ENCODE data around the gene LIMS2.

Gene LIMS2

DNA sequence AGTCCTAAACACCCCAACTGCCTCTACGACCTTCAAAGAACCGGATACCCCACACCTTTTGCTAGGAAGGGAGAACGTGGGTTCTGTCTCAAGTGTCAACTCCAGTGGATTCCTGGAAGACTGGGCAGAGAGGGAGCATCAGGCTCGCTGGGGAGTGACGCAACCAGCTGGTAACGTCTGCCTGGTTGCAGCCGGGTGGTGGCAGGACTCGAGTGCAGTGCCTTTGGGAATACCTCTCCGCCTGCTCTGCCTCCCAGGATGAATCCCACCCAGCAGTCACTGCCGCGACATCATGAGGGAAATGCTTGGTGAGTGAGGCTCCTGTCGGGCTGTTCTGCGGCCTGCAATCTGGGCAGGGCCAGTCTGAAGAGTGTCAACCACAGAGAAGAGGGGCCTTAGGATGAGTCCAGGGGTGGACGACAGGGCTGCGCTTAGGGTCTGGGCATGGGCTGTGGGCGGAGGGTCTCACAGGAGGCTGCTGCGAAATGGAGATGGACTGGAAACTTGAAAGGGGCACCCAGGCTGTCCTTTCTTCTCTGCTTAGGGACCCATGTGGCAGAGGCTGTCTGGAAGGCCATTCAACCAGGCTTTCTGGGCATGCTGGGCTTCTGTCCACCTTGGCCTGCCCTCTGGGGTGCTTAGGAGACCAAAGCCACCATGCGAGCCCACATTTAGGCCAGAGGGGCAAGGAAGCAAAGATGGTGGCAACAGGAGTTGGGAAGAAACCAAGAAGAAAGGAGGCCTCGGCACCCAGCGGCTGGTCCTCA is 16.5 kb downstream of the LIMS2 start:
- DNase-seq (ENCODE audit: low read depth) = no peak

DNA sequence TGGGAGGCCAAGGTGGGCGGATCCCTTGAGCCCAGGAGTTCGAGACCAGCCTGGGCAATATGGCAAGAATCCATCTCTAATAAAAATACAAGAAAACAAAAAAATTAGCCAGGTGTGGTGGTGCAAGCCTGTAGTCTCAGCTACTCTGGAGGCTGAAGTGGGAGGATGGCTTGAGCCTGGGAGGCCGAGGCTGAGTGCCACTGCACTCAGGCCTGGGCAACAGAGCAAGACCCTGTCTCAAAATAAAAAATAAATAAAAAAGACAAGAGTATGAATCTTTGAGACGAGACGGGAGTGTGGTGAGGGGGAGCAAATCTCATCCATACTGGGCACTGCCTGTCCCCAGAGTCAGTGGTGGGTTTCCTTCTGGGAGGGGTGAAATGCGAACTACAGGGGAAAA is 17.2 kb downstream of the LIMS2 start:
- no peak for DNase-seq (ENCODE audit: low read depth)

DNA sequence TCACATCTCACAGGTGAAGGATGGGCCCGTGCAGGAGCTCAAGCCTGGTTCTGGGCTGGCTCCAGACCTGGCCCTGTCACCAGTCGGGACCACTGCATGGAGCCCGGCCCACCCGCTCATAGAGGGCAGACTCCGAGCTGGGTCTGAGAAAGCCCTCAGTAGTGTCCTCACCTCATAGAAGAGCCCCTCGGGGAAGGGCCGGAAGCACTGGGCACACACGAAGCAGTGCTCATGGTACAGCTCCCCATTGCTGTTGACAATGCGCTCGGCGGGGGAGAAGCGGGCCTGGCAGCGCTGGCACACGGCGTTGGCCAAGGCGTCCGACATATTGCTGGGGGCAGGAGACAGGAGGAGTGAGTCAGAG is 18.1 kb downstream of the LIMS2 start:
- DNase-seq (ENCODE audit: low read depth) = no peak

DNA sequence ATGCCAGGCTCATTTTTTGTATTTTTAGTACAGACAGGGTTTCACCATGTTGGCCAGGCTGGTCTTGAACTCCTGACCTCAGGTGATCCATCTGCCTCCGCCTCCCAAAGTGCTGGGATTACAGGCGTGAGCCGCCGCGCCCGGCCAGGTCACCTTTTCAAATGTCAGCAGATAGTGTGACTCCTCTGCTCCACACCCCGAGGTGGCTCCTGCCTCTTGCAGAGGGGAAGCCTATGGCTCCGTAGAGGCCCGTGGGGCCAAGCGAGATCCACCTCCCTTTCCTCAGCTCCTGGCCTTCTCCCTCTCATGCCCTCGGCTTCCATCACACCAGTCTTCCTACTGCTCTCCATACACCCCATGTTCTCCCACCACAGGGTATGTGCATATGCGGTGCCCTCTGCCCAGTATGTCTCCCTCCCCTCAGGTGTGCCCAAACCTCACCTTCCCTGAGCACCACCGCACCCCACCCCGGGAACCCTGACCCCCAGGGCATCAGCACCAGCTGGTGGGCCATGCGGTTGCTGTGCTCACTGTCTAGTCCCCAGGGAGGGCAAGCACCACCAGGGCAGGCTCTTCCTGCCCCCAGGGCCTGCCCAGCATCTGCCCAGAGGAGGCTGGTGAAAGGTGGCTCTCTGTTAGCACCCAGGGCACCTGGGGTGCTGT is 18.6 kb downstream of the LIMS2 start:
- DNase-seq (ENCODE audit: low read depth) = no peak

DNA sequence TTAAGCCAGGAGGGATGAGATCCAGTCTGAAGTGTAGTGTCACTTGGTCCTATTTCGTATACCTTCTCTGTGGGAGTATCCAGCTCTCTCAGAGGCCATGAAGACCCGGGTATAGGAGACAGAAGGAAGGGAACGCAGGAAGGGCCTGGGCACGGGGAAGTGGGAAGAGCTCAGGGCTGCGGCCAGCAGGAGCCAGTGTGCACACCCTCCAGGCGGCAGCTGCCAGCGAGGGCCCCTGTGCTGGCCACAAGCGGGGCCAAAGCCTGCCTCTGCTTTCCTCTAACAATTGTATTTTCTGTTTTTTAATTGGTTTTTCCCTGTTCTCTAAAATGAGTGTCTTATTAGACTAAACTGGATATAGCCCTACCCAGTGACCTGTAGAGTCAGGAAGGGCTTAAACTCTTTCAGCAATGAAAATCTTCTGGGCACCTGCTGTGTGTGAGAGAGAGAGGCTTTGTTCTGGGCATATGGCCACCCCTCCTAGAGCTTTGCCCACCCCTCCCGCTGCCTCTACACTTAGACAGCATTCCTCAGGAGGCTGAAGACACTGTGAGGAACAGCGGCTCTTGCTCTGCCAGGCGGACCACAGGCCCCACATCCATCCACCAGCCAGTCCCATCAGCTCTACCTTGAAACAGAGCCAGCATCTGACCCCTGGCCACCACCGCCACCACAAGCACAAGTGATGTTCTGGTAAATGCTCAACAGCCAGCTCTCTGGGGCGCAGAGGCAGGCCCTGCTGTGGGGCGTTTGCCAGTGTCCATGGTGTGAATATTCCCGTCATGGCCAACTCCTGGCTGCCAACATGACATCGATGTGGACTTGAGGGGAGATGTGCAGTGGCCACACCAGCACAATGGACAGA is 19.9 kb downstream of the LIMS2 start:
- no peak for DNase-seq (ENCODE audit: low read depth)

DNA sequence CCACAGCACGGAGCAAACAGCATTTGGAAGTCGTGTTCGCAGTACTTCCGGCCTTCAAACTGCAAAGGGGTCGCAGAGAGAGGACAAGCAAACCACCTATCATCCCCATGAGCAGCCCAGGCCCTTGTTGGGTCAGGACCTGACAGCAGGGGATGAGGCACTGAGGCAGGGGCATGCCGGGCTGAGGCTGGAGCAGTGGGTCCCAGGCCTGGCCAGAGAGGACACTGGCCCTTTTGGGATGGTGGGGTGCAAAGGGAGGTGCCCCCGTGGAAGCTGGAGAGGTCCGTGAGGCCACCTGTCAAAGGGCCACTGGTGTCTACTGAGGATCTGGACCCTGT is 20.5 kb downstream of the LIMS2 start:
- no peak for DNase-seq (ENCODE audit: low read depth)

DNA sequence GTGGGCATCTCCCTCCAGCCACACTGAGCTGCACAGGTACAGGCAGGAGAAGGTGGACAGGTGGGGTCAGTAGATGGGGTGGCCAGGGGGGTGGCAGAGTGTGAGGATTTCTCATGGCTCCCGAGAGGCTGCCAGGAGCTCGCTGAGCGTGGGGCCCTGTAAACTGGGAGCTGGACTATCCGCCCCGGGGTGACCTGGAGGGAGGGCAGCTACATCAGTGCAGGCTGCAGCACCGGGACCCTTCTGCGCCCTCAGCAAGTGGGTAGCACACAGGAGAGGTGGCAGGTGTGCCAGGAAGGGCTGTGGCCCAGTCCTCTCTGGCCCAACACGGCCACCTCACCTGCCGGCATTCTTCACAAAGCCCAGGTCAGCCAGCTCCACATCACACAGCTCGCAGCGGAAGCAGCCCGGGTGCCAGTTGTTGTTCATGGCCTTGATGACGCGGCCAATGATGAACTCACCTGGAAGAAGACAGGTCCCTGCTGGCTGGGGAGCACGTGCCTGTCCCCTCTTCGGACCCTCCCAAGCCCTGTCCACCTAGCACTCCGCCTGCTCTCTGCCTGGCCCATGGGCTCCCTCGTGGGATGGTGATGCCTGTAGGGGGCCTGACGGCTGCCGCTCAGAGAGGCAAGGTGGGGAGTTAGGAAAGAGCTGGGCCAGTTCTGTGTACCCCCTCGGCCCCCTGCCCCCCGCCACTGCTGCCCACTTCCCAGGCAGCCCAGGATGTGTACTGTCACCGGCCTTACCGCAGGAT is 21.1 kb downstream of the LIMS2 start:
- no peak for DNase-seq (ENCODE audit: low read depth)

DNA sequence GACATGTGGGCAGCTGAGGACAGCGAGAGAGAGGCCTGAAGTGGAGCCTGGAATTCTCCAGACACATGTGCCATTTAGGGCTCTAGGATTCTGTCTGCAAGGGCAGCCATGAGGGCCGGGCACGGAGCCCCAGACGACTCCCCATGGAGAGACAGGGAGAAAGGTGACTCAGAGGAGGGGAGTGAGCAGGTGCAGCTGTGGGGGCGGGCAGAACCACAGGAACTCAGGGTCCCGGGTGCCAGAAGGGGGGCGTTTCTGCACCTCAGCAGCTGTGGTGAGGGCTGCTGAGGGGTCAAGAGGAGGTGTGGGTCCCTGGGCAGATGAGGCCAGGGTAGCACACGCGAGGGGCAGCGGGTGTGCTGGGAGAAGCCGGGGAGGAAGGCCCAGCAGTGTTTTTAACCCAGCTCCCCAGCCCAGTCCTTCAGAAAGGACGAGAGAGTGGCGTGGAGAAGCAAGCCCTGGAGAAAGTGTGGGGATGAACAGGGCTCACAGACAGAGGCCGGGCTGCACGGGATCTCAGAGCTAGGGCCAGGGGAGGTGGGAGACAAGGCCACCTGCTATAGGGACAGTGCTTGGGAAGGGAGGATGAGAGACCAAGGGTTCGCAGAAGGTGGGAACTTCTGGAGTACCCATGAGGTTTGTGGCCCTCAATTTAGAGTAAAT is 21.8 kb downstream of the LIMS2 start:
- DNase-seq (ENCODE audit: low read depth) = no peak

DNA sequence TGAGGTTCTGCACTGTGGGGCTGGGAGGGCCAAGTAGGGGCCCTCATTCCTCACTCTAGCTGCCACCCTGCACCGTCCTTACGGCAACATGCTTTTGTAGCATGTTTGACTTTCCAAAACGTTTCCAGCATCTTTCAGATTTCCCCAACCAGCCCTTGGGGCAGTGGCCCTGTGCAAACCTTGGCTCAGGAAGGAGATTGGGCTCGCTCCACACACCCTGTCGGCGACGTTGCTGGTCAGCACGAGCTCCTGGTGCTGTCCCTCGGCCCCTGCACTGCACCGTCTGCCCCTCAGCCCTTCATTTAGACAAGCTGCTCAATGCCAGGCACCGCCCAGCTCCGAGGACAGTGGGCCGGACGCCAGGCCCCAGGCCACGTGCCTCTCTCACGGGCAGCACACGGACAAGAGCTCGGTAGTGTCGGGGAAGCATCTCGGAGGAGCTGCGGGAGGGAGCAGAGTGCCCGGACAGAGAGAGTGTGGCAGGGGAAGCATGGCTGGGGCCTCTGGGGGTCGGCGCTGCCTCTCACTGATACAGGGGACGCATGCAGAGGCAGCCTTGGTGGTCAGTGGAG is 22.5 kb downstream of the LIMS2 start:
- no peak for DNase-seq (ENCODE audit: low read depth)

DNA sequence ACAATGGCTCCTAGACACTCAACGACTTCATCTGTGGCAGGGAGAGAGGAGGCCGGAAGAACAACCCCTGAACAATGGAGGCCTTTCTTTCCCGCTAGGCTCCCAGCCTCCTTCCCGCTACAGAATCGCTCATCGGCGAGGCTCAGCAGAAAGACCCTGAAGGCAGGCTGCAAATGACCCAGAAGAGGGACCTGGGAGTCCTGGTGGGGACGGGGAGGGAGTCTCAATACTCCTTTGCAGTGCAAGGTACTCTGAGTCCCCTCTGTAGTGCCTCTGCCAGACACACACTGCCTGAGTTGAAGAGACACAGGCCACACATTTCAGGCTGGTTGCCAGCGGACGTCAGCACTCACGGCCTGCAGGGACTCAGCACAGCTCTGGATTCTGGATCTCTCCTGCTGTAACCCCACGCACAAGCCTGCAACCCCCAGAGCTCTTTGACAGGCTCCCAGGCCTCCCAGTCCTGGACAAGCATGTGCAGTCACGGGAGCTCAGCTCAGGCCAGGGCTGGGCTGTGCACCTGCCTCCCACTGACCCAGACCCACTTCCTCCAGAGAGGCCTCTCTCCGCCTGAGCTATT is 23.3 kb downstream of the LIMS2 start:
- no peak for DNase-seq (ENCODE audit: low read depth)

DNA sequence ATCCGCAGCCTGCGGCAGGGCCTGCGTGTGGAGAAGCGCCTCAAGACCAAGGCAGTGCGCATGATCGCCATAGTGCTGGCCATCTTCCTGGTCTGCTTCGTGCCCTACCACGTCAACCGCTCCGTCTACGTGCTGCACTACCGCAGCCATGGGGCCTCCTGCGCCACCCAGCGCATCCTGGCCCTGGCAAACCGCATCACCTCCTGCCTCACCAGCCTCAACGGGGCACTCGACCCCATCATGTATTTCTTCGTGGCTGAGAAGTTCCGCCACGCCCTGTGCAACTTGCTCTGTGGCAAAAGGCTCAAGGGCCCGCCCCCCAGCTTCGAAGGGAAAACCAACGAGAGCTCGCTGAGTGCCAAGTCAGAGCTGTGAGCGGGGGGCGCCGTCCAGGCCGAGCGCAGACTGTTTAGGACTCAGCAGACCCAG is 23.9 kb downstream of the LIMS2 start:
- DNase-seq (ENCODE audit: low read depth) = no peak

DNA sequence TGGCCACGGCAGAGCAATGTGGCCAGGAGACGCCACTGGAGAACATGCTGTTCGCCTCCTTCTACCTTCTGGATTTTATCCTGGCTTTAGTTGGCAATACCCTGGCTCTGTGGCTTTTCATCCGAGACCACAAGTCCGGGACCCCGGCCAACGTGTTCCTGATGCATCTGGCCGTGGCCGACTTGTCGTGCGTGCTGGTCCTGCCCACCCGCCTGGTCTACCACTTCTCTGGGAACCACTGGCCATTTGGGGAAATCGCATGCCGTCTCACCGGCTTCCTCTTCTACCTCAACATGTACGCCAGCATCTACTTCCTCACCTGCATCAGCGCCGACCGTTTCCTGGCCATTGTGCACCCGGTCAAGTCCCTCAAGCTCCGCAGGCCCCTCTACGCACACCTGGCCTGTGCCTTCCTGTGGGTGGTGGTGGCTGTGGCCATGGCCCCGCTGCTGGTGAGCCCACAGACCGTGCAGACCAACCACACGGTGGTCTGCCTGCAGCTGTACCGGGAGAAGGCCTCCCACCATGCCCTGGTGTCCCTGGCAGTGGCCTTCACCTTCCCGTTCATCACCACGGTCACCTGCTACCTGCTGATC is 24.4 kb downstream of the LIMS2 start:
- DNase-seq (ENCODE audit: low read depth) = no peak

DNA sequence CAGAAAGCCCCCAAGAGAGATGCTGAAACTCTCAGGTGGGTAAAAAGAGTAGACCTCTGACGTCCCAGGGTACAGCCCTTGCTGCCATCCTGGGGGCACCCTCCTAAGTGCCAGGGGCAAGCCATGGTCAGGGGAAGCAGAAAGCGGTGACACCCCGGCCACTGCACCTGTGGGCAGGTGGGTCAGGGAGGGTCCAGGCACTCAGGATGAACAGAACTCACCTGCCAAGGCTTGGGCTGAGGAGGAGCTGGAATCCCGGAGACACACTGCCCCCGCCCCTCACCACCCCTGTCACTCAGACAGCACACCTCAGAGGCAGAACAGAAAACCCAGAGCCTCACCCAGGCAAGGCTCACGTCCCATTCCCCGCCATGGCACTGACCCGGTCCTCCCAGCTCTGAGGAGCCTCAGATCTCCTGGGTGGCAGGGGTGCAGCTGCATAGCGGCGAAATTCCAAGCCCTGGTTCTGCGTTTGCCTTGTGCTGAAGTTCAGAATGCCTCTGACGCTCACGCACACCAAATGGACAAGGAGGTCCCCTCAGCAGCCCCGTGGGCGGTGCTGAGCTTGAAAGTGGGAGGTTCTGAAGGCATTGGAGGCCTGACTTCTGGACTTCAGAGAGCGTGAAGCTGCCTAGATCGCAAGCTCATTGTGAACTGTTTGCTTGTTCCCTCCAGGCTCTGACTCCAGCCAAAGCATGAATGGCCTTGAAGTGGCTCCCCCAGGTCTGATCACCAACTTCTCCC is 25.1 kb downstream of the LIMS2 start:
- DNase-seq (ENCODE audit: low read depth) = no peak

DNA sequence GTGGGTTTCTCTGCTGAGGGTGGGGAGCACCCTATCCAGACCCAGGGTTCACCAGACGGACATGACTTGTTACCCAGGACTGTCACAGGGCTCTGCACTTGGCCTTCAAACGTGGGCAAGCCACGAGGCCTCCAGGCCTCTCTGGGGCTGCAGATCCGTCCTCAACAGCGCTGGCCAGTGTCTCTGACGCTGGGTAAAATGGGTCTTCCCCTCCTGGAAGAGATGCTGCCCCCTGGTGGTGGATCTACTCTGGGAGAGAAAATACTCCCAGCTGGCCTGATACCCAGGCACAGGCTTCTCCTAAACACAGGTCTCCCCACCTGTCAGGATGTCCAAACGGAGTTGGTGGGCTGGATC is 25.7 kb downstream of the LIMS2 start:
- peak; percentile 79 for DNase-seq (ENCODE audit: low read depth)

DNA sequence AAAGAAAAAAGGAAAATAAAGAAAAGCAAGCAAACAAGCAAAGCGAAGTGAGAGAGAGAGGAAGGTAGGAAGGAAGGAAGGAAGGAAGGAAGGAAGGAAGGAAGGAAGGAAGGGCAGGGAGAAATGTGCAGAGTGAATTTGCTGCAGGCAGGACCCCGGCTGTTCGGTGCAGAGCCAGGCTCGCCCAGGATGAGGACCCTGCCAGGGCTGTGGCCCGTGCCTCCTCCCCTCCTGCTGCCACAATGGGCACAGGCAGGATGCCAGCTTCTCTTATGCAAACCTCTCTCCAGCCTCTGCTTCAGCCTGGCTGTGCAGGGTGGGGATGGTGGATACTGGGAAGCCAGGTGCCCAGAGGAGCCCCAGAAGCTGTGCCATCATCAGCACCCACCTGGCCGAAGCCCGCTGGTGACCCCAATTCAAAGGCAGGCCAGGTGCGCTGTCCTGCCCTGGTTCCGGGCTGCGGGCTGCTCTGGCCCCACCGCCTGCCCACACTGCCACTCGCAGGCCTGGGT is 26.2 kb downstream of the LIMS2 start:
- no peak for DNase-seq (ENCODE audit: low read depth)

DNA sequence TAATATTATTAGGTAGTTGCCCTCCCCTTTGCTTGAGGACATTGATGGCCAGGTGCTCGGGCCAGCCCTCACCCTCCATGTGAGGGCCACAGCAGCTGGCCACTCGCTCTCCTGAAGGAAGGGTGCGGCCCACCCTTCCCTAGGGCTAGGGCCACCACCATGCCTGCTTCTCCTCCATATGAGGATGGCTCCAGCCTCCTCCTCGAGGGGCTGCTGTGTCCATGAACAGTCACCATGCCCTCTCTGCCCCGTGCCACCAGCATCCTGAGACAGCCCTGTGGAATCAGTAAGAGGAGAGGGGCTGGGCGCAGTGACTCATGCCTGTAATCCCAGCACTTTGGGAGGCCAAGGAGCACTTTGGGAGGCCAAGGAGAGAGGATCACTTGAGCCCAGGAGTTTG is 27.0 kb downstream of the LIMS2 start:
- no peak for DNase-seq (ENCODE audit: low read depth)

DNA sequence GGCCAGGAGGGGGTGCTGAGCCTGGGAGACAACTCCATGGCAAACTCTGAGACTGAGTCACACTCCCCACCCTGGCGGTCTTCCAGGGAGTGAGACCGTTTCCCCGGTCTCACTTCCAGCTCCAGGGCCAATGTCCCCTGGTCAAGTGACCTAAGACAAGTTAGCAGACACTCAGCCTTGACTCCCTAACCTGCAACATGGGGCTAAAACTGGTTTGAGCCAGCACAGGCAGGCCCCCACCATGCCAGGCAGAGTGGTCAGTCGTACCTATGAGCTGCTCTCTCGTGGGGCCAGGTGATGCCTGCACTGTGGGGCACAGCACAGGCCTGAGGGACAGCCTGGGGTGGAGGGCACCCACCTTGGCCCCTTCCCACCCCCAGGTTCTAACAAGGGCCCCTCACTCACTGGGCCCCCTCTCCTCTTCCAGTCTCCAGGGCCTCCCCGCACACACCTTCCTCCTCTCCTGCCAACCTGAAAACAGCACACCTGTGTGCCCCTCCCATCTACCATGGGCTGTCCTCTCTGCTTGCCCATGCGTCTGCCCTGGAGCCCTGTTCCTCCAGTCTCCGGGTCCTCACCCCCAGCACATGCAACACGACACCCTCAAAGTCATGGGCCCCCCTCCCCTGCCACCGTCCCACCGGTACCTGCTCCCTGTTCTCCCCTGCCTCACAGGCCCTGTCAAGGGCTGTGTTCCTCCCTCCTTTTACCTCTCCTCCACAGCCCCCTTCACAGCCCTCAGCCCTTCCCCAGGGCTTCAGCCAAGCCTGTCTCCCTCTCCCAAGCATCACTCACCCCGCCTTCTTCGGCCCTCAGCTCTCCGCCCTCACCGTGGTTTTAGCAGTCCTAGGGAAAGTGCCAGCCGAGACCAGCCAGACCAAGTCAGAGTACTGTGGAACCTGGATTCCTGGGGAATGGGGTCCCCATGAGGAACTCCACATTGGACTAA is 27.8 kb downstream of the LIMS2 start:
- no peak for DNase-seq (ENCODE audit: low read depth)

DNA sequence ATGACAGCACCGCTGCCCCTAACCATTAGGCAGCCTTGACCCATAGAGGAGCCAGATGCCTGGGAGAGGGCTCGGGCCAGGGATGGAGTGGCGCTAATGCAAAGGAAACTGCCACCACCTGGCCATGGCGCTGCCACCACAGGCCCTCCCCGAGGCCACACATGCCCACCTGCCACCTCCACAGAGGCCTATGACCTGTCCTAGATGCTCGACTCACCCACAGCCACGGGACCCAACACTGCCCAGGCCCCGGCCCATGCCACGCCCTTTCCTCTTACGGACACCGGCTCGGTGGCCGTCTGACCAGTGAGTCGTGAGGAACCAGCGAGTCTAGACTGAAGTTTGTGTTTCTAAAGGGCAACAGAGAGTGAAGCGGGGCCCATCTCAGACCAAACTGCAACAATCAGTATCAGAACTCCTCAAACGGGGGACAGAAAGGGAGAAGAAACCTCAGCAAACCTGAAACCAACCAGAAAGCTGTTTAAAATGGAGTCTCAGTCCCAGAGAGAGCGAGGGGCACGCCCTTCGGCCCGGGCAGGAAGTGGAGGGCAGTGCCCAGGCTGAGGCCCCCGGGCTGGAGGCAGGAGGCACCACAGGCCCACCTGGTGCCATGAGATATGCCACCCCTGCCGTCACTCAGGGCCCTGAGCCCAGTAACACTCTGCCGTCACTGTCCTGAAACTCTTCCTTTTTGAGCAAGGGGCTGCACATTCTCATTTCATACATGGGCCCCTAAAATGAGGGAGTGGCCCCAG is 28.7 kb downstream of the LIMS2 start:
- DNase-seq (ENCODE audit: low read depth) = no peak

Data from stimulated activated CD8-positive, alpha-beta memory T cell treated with anti-CD3 and anti-CD28 coated beads, Interleukin-7, amount 100 ng/mL, for 24 hours (primary cell).